Right lung (tissue), 10 donors: ENCODE data around the gene KIF12. TPM values are rescaled to one million over a fixed set of nuclear protein-coding genes. Genes with fewer than 3 reads are reported as not detected.
"Not testable (repeated sequence)": the region's sequence is repeated elsewhere in the genome, so short reads cannot be mapped to it uniquely, and the experiment has no call there.

Experiments
- DNase-seq, 2 donors: peaks; one replicate each; pipeline ENCODE4 v3.0.0-alpha.2; 2013
- long read RNA-seq, 8 donors: transcript quantifications; one replicate each; lab custom pipeline, GENCODE V29; 2026
- polyA plus RNA-seq, 5 donors: library from polyadenylated mRNA; unstranded; fragments of 120-200 nt; gene quantifications; one replicate each; pipeline versions ENCODE4 v1.2.1 to v1.2.3, GENCODE V29; 2013; ENCODE audit warnings: inconsistent platforms in 1 of 5, low replicate concordance in 1 of 5; ENCODE audit not compliant: insufficient read length in 5 of 5, insufficient read depth in 1 of 5

Gene KIF12
- polyA plus RNA-seq, result 10 to 100 TPM; 30.2 to 51.1 (median 43.5) TPM
- long read RNA-seq, donor 1, partial matches to known transcripts, result 0 of 1 reads
- long read RNA-seq, donor 1, other reads (novel, unspliced or antisense), result 0 of 1 reads
- long read RNA-seq, donor 2, result 0 reads
- long read RNA-seq, donor 3, partial matches to known transcripts, result 15 of 15 reads
- long read RNA-seq, donor 3, other reads (novel, unspliced or antisense), result 0 of 15 reads
- long read RNA-seq, donor 4, partial matches to known transcripts, result 5 of 5 reads
- long read RNA-seq, donor 4, other reads (novel, unspliced or antisense), result 0 of 5 reads
- long read RNA-seq, donor 5, partial matches to known transcripts, result 690 of 716 reads
- long read RNA-seq, donor 5, other reads (novel, unspliced or antisense), result 25 of 716 reads
- long read RNA-seq, donor 6, result 0 reads
- long read RNA-seq, donor 7, result 0 reads
- long read RNA-seq, donor 8, result 0 reads

DNA sequence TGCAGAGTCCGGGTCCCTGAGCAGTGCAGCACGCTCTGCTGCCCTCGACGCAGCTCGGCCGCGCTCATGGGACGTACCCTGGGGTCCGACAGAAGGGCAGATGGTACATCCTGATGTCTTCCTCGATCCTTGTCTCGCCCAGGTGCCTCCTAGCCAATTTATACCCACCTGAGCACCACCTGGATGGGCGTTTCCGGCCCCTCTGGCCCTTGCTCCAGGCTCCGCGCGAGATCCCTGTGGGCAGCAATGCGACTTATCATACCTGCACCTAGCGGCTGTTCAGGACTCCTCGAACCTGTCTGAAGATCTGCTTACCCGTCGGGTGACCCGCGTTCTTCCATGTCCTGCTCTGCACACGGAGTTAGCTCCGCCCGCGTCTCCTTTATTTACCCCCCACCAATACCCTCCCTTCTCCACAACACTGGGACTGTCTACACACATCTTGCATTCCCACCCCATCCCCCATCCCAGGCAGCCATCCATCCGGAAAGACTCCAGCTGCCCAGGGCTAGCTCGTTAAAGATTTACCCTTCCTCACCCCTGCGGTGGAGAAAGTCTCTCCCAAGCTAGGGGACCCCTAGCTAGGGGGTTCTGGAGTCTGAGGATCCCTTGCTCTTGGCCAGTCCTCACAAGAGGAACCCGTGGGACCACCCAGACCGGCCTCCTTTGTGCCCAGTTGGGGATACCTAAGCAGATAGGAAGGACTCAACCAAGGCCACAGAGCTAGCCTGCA lies at the start of gene KIF12:
KIF12 (minus strand) TSS at position 357 of the 733 bp plus-strand sequence; CDS start at position 341, 16 bp downstream.
- no peak for DNase-seq

GRCh38 chr9:114146735-114147134 lies 47.6 kb upstream of the KIF12 start:
- no peak for DNase-seq

- DNase-seq, result no peak
Observed at GRCh38 chr9:114143234-114143633, 44.1 kb upstream of the KIF12 start.

DNA sequence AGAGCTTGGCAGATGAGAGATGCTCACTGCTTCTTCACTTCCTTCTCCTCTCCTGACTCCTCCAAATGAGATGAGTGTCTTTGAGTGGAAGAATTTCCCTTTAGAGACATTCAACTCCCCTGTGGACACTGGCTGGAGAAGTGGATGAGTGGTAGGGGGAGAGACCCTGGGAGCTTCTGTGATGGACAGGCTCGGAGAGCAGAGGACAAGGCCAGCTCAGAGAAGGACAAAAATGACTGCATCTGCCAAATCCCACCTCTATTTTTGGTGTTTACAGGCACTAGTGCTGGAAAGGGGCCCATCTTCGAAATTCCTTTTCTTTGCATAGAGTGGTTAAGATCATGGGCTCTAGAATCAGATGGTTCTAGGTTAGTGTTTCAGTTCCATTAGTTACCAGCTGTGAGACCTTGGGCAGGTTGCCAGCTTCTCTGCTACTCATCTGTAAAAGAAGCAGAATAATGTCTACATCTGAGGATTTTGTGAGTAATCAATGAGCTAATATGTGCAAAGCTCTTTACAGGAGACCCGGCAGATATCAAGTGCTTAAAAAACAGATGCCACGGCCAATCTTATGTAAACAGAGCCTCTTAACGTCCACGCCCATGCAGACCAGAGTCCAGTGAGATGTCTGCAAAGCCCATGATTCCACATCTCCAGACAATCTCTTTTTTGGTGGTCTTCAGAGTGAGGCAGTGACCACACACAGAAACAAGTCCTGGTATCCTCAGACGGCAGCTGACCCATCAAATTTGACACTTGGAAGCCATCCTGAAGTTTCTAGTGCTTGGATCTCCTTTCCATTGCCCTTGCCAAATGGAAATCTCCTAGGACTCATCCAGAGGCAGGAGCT lies 42.7 kb upstream of the KIF12 start:
- no peak for DNase-seq

- DNase-seq, result no peak
Observed at GRCh38 chr9:114140850-114141249, 41.8 kb upstream of the KIF12 start.

DNA sequence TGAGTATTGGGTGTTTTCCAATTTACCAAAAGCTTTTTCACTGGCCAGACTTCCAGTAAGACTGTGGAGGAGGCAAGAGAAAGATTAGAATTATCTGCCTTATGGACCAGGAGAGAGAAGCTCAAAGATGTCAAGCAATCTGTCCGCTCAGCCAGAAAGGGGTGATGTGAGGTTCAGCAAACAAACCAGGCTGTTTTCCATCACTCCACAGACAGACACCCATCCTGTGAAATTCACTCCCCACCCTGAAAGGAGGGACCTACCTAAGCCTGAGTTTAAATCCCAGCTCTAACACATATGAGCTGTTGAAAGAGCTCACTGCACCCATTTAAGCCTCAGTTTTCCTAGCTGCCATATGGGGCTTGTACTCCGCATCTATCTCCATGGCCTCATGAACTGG lies 41.3 kb upstream of the KIF12 start:
- DNase-seq, result no peak

DNA sequence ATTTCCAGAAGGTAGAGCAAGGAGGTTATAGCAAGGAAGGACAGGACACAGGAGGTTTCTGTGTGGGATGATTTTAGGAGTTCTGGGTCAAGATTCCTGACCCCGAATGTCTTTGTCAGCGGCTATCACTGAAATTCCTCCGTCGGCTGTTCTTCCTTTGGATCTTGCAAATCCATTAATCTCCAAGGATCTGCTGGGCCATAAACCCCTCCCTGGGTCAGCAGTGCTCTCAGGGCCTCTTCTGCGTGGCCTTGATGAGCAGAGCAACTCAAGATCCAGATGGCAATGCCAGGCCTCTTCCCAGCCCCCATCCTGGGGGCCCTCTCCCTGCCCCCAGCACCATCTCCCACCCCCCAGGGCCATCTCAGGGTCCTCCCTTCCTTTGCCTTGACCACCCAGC lies 40.0 kb upstream of the KIF12 start:
- DNase-seq, result no peak

- no peak for DNase-seq
Observed at GRCh38 chr9:114138552-114138971, 39.5 kb upstream of the KIF12 start.

- no peak for DNase-seq
Observed at GRCh38 chr9:114137831-114138230, 38.7 kb upstream of the KIF12 start.

DNA sequence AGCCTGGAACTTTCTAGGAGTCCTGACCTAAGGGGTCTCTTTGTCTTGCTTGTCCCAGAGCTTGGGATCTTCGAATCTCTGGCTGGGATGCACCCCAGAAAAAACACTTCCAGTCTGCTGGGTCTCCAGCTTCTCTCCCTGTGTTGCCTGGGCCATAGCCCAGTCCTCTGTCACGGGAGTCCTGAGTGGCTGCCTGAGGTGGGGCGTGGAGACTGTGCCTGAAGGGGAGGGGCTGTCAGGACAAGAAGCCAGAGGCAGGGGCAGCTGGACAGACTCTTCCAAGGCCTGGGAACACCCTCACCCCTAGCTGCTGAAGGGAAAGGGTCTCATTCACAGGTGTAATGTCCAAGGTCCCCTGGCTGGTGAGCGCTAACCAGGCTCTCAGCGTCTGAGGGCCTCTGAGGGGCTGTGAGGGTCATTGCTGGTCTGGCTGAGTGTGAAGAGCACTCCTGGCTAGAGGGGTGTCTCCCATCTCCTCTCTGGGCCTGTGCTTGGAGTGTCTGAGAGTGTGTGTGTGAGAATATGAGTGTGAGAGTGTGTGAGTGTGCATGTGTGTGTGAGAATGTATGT lies 35.8 kb upstream of the KIF12 start:
- no peak for DNase-seq

- DNase-seq, result no peak
Observed at GRCh38 chr9:114132550-114132918, 33.4 kb upstream of the KIF12 start.

GRCh38 chr9:114131808-114132549 lies 32.9 kb upstream of the KIF12 start:
- no peak for DNase-seq

DNA sequence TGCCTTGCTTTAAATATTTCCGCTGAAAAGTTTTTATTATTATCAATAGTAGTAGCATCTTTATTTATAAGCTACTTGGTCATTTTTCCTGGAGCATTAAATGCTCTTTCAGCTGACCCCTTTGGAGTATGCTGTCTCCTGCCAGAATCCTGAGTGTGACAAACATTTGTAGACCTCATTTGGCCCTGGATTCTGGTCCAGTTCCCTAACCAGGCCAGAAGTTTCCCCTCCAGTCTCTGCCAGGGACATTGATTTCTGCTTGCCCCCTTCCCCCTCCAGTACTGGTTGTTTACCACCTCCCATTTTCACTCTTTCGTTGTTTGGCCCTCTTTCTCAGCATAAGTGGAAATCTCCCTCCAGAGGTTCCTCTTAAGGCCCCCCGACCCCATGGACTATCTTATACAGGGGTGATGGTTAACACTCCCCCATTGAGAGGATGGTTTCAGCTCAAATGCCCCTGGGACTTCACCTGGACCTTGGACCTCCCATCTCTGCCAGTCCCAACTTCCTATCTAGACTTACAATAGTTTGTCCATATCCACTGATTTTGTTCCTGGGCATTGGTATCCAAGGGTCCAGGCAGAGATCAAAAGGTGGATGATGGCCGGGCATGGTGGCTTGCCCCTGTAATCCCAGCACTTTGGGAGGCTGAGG lies 31.7 kb upstream of the KIF12 start:
- DNase-seq, result no peak

DNA sequence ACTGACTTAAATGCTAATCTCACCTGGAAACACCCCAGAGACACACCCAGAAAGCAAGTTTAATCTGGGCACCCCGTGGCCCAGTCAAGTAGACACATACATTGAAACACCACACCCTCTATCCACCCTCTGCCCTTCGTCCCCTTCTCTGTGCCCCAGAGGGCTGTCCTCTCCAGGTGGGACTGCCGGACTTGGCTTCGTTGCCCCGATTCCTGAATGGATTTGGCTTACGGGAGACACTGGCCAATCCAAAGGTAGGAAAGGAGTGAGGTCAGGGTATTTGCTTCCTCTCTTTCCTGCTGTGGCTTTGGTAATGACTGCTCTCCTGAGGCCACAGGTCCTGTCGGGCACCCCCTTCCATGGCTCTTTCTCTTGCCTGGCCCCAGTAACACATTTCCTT lies 31.0 kb upstream of the KIF12 start:
- no peak for DNase-seq

- DNase-seq, result not testable (repeated sequence)
Observed at GRCh38 chr9:114128759-114129158, 29.7 kb upstream of the KIF12 start.

- no peak for DNase-seq
Observed at GRCh38 chr9:114126247-114127060, 27.4 kb upstream of the KIF12 start.

GRCh38 chr9:114125476-114126013 lies 26.5 kb upstream of the KIF12 start:
- DNase-seq, result no peak

DNA sequence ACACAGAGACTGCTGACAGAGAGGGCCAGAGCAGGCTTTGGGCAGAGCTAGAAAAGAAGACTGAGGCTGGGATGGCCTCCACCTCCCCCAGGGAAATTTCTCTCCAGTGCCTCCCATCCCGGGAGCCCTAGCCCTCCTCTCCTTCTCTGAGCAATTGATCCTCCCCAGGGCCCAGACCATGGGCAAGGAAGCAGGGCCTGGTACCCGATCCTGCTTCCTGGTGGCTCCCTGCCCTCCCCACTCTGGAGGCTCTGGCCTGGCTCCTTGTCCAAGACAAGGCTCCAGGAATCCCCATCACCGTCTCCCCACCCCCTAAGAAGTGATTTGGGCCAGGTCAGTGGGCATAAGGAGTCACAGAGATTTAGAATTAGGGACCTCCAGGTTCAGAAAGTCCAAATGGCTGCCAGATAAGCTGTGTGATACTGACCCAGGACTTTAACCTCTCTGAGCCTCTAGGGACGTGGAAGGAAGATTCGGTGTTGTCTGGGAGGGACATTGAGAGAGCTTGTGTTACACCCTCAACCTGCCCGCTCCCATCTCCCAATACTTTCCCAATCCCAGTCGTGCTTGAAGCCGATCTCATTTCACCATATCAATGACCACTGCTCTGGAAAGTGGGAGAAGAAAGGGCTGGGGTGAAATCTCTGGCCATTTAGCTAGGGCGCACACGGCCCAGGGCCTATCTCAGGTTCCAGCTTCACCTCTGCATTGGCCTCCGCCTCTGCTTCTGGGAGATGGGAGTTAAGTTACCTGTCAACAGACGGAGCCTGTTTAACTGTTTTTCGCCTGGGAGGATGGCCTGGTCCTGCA lies 25.8 kb upstream of the KIF12 start:
- DNase-seq, result no peak
